GM21723 (cell line): Measurements from ENCODE around the gene GABRR2.
A peak's percentile ranks its signal among the peaks of the same experiment; 100 is the strongest.
"Not testable (repeated sequence)": the region's sequence is repeated elsewhere in the genome, so short reads cannot be mapped to it uniquely, and the experiment has no call there.

Experiments used
- ATAC-seq: cut with Tn5 transposase; IDR thresholded peaks from one replicate; pipeline ENCODE4 v1.9.1; 2021; ENCODE audit warnings: mild to moderate bottlenecking, moderate library complexity; ENCODE audit not compliant: unreplicated experiment

GABRR2 gene

GRCh38 chr6:89328976-89329375 lies 13.9 kb upstream of the GABRR2 start:
- ATAC-seq: no peak

- ATAC-seq: no peak
Observed at GRCh38 chr6:89324304-89324703, 9.2 kb upstream of the GABRR2 start.

- ATAC-seq: no peak
Observed at GRCh38 chr6:89323511-89323971, 8.4 kb upstream of the GABRR2 start.

GRCh38 chr6:89321131-89321970 lies 6.3 kb upstream of the GABRR2 start:
- ATAC-seq: no peak

GRCh38 chr6:89320012-89320559 lies 5.0 kb upstream of the GABRR2 start:
- ATAC-seq: no peak

- no peak for ATAC-seq
Observed at GRCh38 chr6:89317067-89317466, 2.0 kb upstream of the GABRR2 start.

- ATAC-seq: no peak
Observed at GRCh38 chr6:89314692-89315091, 407 bp downstream of the GABRR2 start.

- ATAC-seq: no peak
Observed at GRCh38 chr6:89313006-89313405, 2.1 kb downstream of the GABRR2 start.

GRCh38 chr6:89311853-89312531 lies 3.1 kb downstream of the GABRR2 start:
- no peak for ATAC-seq

GRCh38 chr6:89311530-89311852 lies 3.6 kb downstream of the GABRR2 start:
- ATAC-seq: no peak

- ATAC-seq: no peak
Observed at GRCh38 chr6:89310929-89311328, 4.2 kb downstream of the GABRR2 start.

- ATAC-seq: no peak
Observed at GRCh38 chr6:89308525-89309395, 6.3 kb downstream of the GABRR2 start.

- ATAC-seq: not testable (repeated sequence)
Observed at GRCh38 chr6:89304517-89304916, 10.6 kb downstream of the GABRR2 start.

GRCh38 chr6:89302936-89303335 lies 12.2 kb downstream of the GABRR2 start:
- ATAC-seq: no peak

- no peak for ATAC-seq
Observed at GRCh38 chr6:89302195-89302770, 12.8 kb downstream of the GABRR2 start.

- ATAC-seq: no peak
Observed at GRCh38 chr6:89301586-89302194, 13.4 kb downstream of the GABRR2 start.

- no peak for ATAC-seq
Observed at GRCh38 chr6:89299466-89299850, 15.6 kb downstream of the GABRR2 start.

GRCh38 chr6:89298680-89299465 lies 16.2 kb downstream of the GABRR2 start:
- peak; percentile 63 for ATAC-seq

GRCh38 chr6:89297695-89298351 lies 17.3 kb downstream of the GABRR2 start:
- peak; percentile 93 for ATAC-seq
